Upper lobe of right lung (tissue), 1 donor: ENCODE measurements around the gene SMAP1. TPM values are rescaled to one million over a fixed set of nuclear protein-coding genes. Genes with fewer than 3 reads are reported as not detected.
"Not testable (repeated sequence)": the region's sequence is repeated elsewhere in the genome, so short reads cannot be mapped to it uniquely, and the experiment has no call there.

ENCODE experiments used
- ATAC-seq: fragments of 200-7000 bp; cut with Tn5 transposase; one replicate; pipeline ENCODE4 v1.9.1; 2020; ENCODE audit warnings: mild to moderate bottlenecking, moderate library complexity
- DNase-seq: peaks from one replicate; pipeline ENCODE4 v3.0.0-alpha.2; 2020
- H3K27ac ChIP-seq: fragments of 200-600 bp; one replicate; pipeline ENCODE4 v1.8.0; 2022
- H3K27me3 ChIP-seq: fragments of 200-600 bp; one replicate; pipeline ENCODE4 v1.8.0; 2022; ENCODE audit warnings: mild to moderate bottlenecking
- H3K36me3 ChIP-seq: fragments of 200-600 bp; one replicate; pipeline ENCODE4 v1.8.0; 2022
- H3K4me1 ChIP-seq: fragments of 200-600 bp; one replicate; pipeline ENCODE4 v1.8.0; 2022
- H3K4me3 ChIP-seq: fragments of 200-600 bp; one replicate; pipeline ENCODE4 v1.8.0; 2022; ENCODE audit warnings: mild to moderate bottlenecking
- H3K9me3 ChIP-seq: fragments of 200-600 bp; one replicate; pipeline ENCODE4 v1.8.0; 2022
- intact Hi-C: fragments of 100-400 bp; cut with DNase I; formaldehyde crosslinking; loops from one replicate; pipeline ENCODE4 v1.11.0; 2022
- total RNA-seq: library from RNA; stranded (reverse); fragmentation: NEBNext Ultra II Directional; extraction: Animal tissue kit (Norgen Biotek cat#: 25700); gene quantifications from one replicate; pipeline ENCODE4 v1.2.1, GENCODE V29; 2021
- TF ChIP-seq, protein P1 (sequence below): fragments of 200-600 bp; IDR thresholded peaks from one replicate; pipeline ENCODE4 v1.8.0; 2022; ENCODE audit warnings: antibody characterized with exemption
- donor health status: DM: no; HTN: yes; CAD: no; lungs with severe emphysema.

SMAP1 gene
- total RNA-seq, 1 donor from 2014 or later: 25.0 TPM

- no peak overlapping the region for H3K27ac ChIP-seq
- no peaks in the 10 kb centered on the region for H3K9me3 ChIP-seq
- no peaks in the 10 kb centered on the region for H3K27me3 ChIP-seq
- no peak for ATAC-seq
- peaks cover 10% of the 10 kb centered on the region for H3K36me3 ChIP-seq
- intact Hi-C loops: no loop called here
- DNase-seq: no peak
- no peaks in the 10 kb centered on the region for H3K4me1 ChIP-seq
- no peak overlapping the region for H3K4me3 ChIP-seq
- TF ChIP-seq, protein P1, sequence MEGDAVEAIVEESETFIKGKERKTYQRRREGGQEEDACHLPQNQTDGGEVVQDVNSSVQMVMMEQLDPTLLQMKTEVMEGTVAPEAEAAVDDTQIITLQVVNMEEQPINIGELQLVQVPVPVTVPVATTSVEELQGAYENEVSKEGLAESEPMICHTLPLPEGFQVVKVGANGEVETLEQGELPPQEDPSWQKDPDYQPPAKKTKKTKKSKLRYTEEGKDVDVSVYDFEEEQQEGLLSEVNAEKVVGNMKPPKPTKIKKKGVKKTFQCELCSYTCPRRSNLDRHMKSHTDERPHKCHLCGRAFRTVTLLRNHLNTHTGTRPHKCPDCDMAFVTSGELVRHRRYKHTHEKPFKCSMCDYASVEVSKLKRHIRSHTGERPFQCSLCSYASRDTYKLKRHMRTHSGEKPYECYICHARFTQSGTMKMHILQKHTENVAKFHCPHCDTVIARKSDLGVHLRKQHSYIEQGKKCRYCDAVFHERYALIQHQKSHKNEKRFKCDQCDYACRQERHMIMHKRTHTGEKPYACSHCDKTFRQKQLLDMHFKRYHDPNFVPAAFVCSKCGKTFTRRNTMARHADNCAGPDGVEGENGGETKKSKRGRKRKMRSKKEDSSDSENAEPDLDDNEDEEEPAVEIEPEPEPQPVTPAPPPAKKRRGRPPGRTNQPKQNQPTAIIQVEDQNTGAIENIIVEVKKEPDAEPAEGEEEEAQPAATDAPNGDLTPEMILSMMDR: no peak
Observed at GRCh38 chr6:70734381-70734780, 66.7 kb downstream of the SMAP1 start.

DNA sequence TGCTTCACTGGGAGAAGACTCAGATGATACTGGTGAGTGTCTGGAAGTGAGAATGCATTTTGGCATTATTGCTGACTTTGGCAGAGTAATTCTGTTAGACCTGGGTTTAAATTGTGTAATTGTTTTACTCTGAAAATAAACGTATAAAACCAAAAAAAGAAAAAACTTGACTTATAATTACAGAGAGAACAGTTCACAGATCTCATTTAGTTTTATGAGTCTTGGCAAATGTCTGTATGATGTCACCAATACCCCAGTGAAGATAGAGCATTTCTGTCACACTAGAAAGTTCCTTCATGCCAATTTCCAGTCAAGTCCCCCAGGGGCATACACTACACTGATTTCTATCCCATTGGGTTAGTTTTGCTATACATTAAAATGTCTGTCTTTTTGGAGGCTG, 67.3 kb downstream of the SMAP1 start:
- Histone ChIP-seq H3K9me3 (no peaks in the 10 kb centered on the region), H3K4me1 (no peaks in the 10 kb centered on the region), H3K36me3 (peaks cover 10% of the 10 kb centered on the region), H3K27me3 (no peaks in the 10 kb centered on the region), H3K4me3 (no peak overlapping the region), H3K27ac (no peak overlapping the region)
- DNase-seq (no peak), ATAC-seq (no peak)
- intact Hi-C loops: no loop called here
- TF ChIP-seq, protein P1: no peak

GRCh38 chr6:70735513-70735912, 67.8 kb downstream of the SMAP1 start:
- Histone ChIP-seq H3K27me3 (no peaks in the 10 kb centered on the region), H3K27ac (no peak overlapping the region), H3K4me3 (no peak overlapping the region), H3K36me3 (peaks cover 10% of the 10 kb centered on the region), H3K4me1 (no peaks in the 10 kb centered on the region), H3K9me3 (no peaks in the 10 kb centered on the region)
- intact Hi-C loops: no loop called here
- TF ChIP-seq, protein P1: no peak
- DNase-seq: no peak
- ATAC-seq: no peak

DNA sequence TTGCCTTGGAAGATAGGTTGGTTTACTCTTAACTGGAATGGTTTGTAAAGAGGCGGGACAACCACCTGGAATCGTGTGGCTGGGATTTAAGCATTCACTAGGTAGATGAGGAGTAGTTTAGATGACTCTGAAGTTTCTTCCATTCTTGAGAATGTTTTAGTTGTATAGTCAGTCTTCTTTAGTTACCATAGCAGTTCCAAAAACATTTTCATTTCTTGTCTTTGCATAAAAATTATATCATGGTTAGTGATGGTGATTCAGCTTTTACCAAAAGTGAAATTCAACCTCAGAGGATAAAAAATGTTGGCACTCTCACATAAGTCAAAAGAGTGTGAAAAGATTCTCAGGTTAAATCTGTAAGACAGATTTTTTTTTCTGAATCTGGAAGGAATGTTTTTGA, 70.3 kb downstream of the SMAP1 start:
- TF ChIP-seq, protein P1: no peak
- Histone ChIP-seq H3K36me3 (peaks cover 10% of the 10 kb centered on the region), H3K9me3 (no peaks in the 10 kb centered on the region), H3K27me3 (no peaks in the 10 kb centered on the region), H3K4me3 (no peak overlapping the region), H3K4me1 (no peaks in the 10 kb centered on the region), H3K27ac (no peak overlapping the region)
- ATAC-seq: no peak
- no peak for DNase-seq
- intact Hi-C loops: no loop called here

- Histone ChIP-seq H3K27ac (no peak overlapping the region), H3K27me3 (no peaks in the 10 kb centered on the region), H3K4me1 (no peaks in the 10 kb centered on the region), H3K9me3 (no peaks in the 10 kb centered on the region), H3K36me3 (peaks cover 10% of the 10 kb centered on the region), H3K4me3 (no peak overlapping the region)
- ATAC-seq (no peak), DNase-seq (no peak)
- intact Hi-C loops: no loop called here
- TF ChIP-seq, protein P1: no peak
Observed at GRCh38 chr6:70739534-70739933, 71.9 kb downstream of the SMAP1 start.

DNA sequence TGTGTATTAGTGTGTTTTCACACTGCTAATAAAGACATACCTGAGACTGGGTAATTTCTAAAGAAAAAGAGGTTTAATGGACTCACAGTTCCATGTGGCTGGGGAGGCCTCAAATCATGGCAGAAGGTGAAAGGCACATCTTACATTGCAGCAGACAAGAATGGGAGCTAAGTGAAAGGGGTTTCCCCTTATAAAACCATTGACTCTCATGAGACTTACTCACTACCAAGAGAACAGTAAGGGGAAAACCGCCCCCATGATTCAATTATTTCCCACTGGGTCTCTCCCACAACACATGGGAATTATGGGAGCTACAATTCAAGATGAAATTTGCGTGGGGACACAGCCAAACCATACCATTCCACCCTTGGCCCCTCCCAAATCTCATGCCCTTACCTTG, 73.1 kb downstream of the SMAP1 start:
- H3K4me3 ChIP-seq, ATAC-seq, DNase-seq, H3K36me3 ChIP-seq, H3K27ac ChIP-seq, H3K27me3 ChIP-seq, H3K9me3 ChIP-seq, H3K4me1 ChIP-seq, intact Hi-C loops: not testable (repeated sequence)

DNA sequence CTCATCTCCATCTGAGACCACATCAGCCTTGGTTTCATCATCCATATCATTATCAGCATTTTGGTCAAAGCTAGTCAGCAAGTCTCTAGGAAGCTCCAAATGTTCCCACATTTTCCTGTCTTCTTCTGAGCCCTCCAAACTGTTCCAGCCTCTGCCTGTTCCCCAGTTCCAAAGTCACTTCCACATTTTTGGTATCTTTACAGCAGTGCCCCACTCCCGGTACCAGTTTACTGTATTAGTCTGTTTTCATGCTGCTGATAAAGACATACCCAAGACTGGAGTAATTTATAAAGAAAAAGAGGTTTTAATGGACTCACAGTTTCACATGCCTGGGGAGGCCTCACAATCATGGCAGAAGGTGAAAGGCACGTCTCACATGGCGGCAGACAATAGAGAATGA, 74.8 kb downstream of the SMAP1 start:
- H3K9me3 ChIP-seq, H3K27me3 ChIP-seq, ATAC-seq, H3K36me3 ChIP-seq, H3K4me3 ChIP-seq, H3K4me1 ChIP-seq, H3K27ac ChIP-seq, intact Hi-C loops, DNase-seq: not testable (repeated sequence)
